Measurements from ENCODE around the gene METTL22. TPM values are rescaled to one million over a fixed set of nuclear protein-coding genes. Genes with fewer than 3 reads are reported as not detected.

METTL22 gene
- total RNA-seq, 8 experiments from 2014 or later = 16.3 to 42.9 (median 30.6) TPM

GRCh38 chr16:8696880-8697279 lies 75.4 kb downstream of the METTL22 start:
- peaks cover 3 to 7% of the 10 kb centered on the region in 2 donors for H3K4me1 ChIP-seq (replicated peaks in 1 of 2)
- no peak overlapping the region for H3K27ac ChIP-seq
- ATAC-seq (replicated peaks in 6 of 8) = no peak
- in situ Hi-C loops (cut with MboI; ENCODE audit: low pct_unique_long_range_greater_than_20kb in 2 of 9, low sequenced_read_pairs in 9 of 9, unreplicated experiment in 9 of 9) = no loop called here
- 72 to 100% (median 90%) methylated on average over 3 to 11 of the region's 12 CpGs; no CpG with 5 or more reads in 4 of the 10 experiments for WGBS, 10 experiments
- H3K4me3 ChIP-seq = no peak overlapping the region

DNA sequence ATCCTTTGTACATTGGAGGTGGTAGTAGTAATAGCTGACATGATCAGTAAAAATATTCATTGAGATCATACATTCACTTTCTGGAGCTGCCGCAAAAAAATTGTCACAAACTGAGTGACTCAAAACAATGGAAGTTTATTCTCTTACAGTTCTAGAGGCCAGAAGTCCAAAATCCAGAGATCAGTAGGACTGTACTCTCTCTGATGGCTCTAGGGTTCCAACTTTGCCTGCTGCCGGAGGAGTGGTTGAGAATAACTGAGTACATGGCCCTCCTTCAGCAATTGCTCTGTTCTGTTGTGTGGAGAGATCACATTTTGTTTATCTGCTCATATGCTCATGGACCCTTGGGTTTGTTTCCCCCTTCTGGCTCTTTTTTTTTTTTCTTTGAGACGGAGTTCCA lies 76.5 kb downstream of the METTL22 start:
- in situ Hi-C loops (cut with MboI; ENCODE audit: low pct_unique_long_range_greater_than_20kb in 2 of 9, low sequenced_read_pairs in 9 of 9, unreplicated experiment in 9 of 9) = no loop called here
- ATAC-seq (replicated peaks in 6 of 8) = no peak
- Histone ChIP-seq H3K27ac (no peak overlapping the region), H3K4me3 (no peak overlapping the region), H3K4me1 (replicated peaks in 1 of 2) (peaks cover 3 to 7% of the 10 kb centered on the region in 2 donors)
- WGBS, 10 experiments = 0 to 90% (median 42%) methylated on average over 1 to 3 of the region's 3 CpGs; no CpG with 5 or more reads in 1 of the 10 experiments

Other genes with a start within 250 kb of the METTL22 start
- gene TMEM114, start 31.2 kb upstream of the METTL22 start, total RNA-seq = 1 to 10 TPM in 1 of 8 experiments, under 1 TPM in 2, not detected in 5; 0.21 to 1.3 (median 0.27) TPM
- 100 to 1,000 TPM in 3 of 8 experiments, 10 to 100 TPM in 5; 21.2 to 125 (median 84.4) TPM for gene ABAT, start 52.9 kb downstream of the METTL22 start, total RNA-seq
- 10 to 100 TPM in 4 of 8 experiments, 1 to 10 TPM in 4; 6.9 to 15.9 (median 10.0) TPM for gene TMEM186, start 175.9 kb downstream of the METTL22 start, total RNA-seq
- gene PMM2, start 176.1 kb downstream of the METTL22 start, total RNA-seq = 10 to 100 TPM; 14.5 to 58.6 (median 34.6) TPM
- gene CARHSP1, start 247.3 kb downstream of the METTL22 start, total RNA-seq = 100 to 1,000 TPM in 1 of 8 experiments, 10 to 100 TPM in 7; 38.5 to 196 (median 69.7) TPM

Data from motor neuron (in vitro differentiated cells).